ENCODE results near the gene GPR107. TPM values are rescaled to one million over a fixed set of nuclear protein-coding genes. Genes with fewer than 3 reads are reported as not detected.

GPR107 gene
- total and polyA plus RNA-seq, 8 donors = 3.4 to 37.8 (median 13.2) TPM

DNA sequence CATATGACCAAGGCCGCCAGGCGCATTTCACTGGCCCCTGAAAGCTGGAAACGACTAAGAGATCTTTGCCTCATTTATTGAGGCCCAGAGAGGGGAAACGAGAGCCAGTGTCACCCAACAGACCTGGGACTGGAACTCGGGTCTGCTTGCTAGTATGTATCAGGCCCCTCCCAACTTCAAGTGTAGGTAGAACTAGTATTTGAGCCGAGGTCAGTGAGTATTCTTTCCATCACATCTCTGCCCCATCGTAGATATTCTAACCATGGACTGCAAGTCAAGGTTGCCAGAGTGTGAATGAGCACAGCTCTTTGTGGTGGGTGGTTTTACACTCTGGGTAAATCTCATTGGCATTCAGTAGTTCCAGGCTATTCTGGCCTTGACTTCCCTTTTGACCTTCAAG, 42.2 kb downstream of the GPR107 start:
- Histone ChIP-seq H3K4me3 (no peak overlapping the region), H3K27me3 (no peaks in the 10 kb centered on the region), H3K36me3 (peaks cover 46 to 100% (median 97%) of the 10 kb centered on the region in 4 donors), H3K4me1 (no peaks in the 10 kb centered on the region), H3K27ac (no peak overlapping the region), H3K9me3 (no peaks in the 10 kb centered on the region)
- intact Hi-C loops (cut with DNase I; ENCODE audit: low total_unique reads) = no loop called here
- 78 to 85% (median 80%) methylated on average over 7 of the region's 7 CpGs for WGBS, 5 donors
- DNase-seq = no peak
- TF ChIP-seq, protein P1, sequence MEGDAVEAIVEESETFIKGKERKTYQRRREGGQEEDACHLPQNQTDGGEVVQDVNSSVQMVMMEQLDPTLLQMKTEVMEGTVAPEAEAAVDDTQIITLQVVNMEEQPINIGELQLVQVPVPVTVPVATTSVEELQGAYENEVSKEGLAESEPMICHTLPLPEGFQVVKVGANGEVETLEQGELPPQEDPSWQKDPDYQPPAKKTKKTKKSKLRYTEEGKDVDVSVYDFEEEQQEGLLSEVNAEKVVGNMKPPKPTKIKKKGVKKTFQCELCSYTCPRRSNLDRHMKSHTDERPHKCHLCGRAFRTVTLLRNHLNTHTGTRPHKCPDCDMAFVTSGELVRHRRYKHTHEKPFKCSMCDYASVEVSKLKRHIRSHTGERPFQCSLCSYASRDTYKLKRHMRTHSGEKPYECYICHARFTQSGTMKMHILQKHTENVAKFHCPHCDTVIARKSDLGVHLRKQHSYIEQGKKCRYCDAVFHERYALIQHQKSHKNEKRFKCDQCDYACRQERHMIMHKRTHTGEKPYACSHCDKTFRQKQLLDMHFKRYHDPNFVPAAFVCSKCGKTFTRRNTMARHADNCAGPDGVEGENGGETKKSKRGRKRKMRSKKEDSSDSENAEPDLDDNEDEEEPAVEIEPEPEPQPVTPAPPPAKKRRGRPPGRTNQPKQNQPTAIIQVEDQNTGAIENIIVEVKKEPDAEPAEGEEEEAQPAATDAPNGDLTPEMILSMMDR (IDR thresholded peaks at IDR 0.05) = no peak
- no peak for TF ChIP-seq EP300 (IDR thresholded peaks at IDR 0.05)
- no peak for TF ChIP-seq POLR2A (IDR thresholded peaks at IDR 0.05)
- no peak for TF ChIP-seq POLR2AphosphoS5 (IDR thresholded peaks at IDR 0.05)

DNA sequence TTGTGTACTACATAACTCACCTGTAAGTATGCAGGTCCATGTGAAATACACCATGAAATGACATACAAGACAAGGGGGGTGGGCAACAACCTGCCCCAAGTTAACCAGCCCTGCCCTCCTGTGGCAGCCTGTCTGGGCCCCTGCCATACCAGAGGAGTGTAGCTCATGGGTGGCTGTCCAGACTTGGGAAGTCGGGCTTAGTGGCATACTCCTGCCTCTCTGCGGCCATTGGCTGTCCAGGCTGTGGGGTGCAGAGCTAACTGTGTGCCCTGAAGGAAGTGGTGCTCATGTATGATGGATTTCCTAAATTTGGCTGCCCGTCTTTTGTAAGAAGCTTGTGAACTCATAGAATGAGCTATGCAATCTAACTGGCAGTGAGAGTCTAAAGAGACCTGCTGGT, 47.0 kb downstream of the GPR107 start:
- Histone ChIP-seq H3K9me3 (no peaks in the 10 kb centered on the region), H3K27ac (no peak overlapping the region), H3K27me3 (no peaks in the 10 kb centered on the region), H3K4me3 (no peak overlapping the region), H3K36me3 (peaks cover 45 to 100% (median 97%) of the 10 kb centered on the region in 4 donors), H3K4me1 (no peaks in the 10 kb centered on the region)
- TF ChIP-seq, protein P1 (IDR thresholded peaks at IDR 0.05) = no peak
- TF ChIP-seq EP300 (IDR thresholded peaks at IDR 0.05) = no peak
- no peak for TF ChIP-seq POLR2A (IDR thresholded peaks at IDR 0.05)
- no peak for TF ChIP-seq POLR2AphosphoS5 (IDR thresholded peaks at IDR 0.05)
- intact Hi-C loops (cut with DNase I; ENCODE audit: low total_unique reads) = loop anchor here (10.0 kb wide), 1 partner anchor 244 kb away; no protein-coding TSS in a partner anchor
- no peak for DNase-seq
- 93 to 100% (median 97%) methylated on average over 3 of the region's 3 CpGs for WGBS, 5 donors

DNA sequence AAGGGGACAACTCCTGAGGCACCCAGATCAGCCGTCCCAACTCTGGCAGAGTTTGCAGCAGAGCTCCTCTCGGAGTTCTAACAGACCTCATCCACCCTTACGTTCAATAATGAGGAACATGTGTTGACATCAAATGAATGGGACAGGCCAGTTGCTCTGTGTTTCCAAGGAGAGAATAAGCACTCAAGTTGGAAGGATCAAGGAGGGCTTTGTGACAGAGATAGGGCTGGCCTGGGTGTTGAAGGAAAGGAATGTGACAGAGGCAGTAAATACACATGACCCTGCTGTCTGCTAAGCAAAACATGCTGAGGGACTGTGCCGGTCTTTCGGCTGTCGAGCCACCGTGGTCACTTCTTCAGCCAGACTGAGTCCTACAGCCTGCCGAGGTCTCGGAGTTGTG, 48.2 kb downstream of the GPR107 start:
- Histone ChIP-seq H3K4me1 (peaks cover 0 to 1% (median 0%) of the 10 kb centered on the region in 4 donors), H3K4me3 (no peak overlapping the region), H3K36me3 (peaks cover 48 to 100% (median 96%) of the 10 kb centered on the region in 4 donors), H3K27ac (no peak overlapping the region), H3K9me3 (no peaks in the 10 kb centered on the region), H3K27me3 (no peaks in the 10 kb centered on the region)
- TF ChIP-seq, protein P1 (IDR thresholded peaks at IDR 0.05) = no peak
- TF ChIP-seq POLR2A (IDR thresholded peaks at IDR 0.05) (no peak), EP300 (IDR thresholded peaks at IDR 0.05) (no peak), POLR2AphosphoS5 (IDR thresholded peaks at IDR 0.05) (no peak)
- WGBS, 5 donors = 79 to 92% (median 87%) methylated on average over 9 of the region's 9 CpGs
- no peak for DNase-seq
- intact Hi-C loops (cut with DNase I; ENCODE audit: low total_unique reads) = loop anchor here (10.0 kb wide), 1 partner anchor 243 kb away; no protein-coding TSS in a partner anchor

DNA sequence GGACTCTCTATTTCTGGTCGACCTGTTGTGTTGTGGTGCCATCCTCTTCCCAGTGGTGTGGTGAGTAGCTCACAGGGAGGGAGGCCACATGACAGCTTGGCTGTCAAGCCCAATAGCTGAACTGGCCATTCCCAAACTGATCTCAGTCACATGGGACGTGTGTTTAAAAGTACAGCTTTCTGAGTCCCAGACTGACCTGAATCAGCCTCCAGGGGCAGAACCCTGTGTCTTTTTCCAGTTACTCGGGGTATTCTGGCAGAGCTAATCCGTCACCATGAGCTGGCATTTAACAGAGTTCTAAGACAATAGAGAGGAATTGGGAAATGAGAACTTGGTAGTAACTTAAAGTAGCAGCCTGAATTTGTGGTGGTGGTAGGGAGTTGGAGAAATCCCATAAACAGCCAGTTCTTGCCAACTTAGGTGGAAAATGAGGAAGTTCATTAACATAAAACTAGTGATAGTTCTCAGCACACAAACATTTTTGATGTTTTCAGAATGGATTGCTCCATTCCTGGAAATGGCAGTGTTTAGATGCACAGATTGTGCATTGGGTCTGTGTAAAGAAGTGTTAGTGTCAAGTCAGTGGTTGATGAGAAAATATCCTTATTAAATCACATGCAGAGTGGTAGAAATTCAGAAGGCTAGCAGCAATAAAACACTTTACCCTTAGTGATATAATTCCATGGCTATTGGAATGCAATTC, 50.9 kb downstream of the GPR107 start:
- 65 to 93% (median 84%) methylated on average over 4 of the region's 4 CpGs for WGBS, 5 donors
- Histone ChIP-seq H3K36me3 (peaks cover 43 to 98% (median 93%) of the 10 kb centered on the region in 4 donors), H3K4me1 (peaks cover 0 to 9% (median 2%) of the 10 kb centered on the region in 4 donors), H3K4me3 (no peak overlapping the region), H3K9me3 (no peaks in the 10 kb centered on the region), H3K27me3 (no peaks in the 10 kb centered on the region), H3K27ac (no peak overlapping the region)
- intact Hi-C loops (cut with DNase I; ENCODE audit: low total_unique reads) = loop anchor here (5.0 to 10.0 kb wide), 2 partner anchors 128 to 240 kb away; no protein-coding TSS in a partner anchor
- TF ChIP-seq, protein P1 (IDR thresholded peaks at IDR 0.05) = no peak
- TF ChIP-seq EP300 (IDR thresholded peaks at IDR 0.05) (no peak), POLR2AphosphoS5 (IDR thresholded peaks at IDR 0.05) (no peak), POLR2A (IDR thresholded peaks at IDR 0.05) (no peak)
- DNase-seq = no peak

Measured in stomach (tissue), 9 donors.